Measurements from ENCODE around the gene C14orf119. TPM values are rescaled to one million over a fixed set of nuclear protein-coding genes. Genes with fewer than 3 reads are reported as not detected.

C14orf119 gene
- total RNA-seq, 1 experiment from 2014 or later = 46.8 TPM

DNA sequence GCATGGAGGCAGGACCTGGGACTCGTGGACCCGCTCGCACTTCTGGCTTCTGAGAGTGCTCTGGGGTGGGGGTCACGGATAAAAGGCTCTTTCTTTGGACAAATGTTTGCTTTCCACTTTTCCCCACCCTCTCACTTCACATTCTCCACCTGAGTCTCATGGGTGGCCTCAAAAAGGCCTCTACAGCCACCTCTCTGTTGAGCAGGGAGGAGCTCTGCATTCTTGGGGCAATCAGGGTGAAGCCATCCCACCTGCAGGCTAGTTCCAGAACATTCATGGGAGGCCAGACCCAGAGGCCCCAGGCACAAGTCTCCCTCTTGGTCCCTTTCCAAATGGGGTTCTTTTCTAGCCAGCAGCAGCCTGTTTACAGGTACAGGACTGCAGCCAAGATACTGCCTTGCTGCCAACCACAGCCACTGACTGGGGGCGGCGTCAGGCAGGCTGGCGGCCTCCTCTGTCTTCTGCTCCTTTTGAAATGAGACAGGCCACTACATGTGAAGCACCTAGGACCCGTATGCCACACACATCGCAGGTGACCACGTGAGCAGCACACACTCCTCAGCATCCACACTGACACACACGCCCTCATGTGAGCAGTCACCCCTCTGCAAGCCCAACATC lies 42.0 kb downstream of the C14orf119 start:
- ATAC-seq (no peak), DNase-seq (ENCODE audit: low read depth, low spot score) (no peak)
- no peaks in the 10 kb centered on the region for H3K9me3 ChIP-seq (ENCODE audit: control insufficient read depth in 1 of 2, insufficient read depth in 1 of 2, low read depth in 1 of 2, low read length in 2 of 2)
- no peaks in the 10 kb centered on the region for H3K36me3 ChIP-seq (ENCODE audit: control insufficient read depth in 1 of 2, insufficient read depth in 2 of 2, low read length in 2 of 2)
- no TSS peak for BruUV-seq (replicated peaks)
- CTCF ChIA-PET = interaction anchor here (1.2 kb wide), 1 partner anchor 17 kb away, joined by 4 read pairs; no protein-coding TSS in a partner anchor
- no peaks in the 10 kb centered on the region for H3K9me2 ChIP-seq (ENCODE audit: insufficient read depth)
- RAD21 ChIA-PET (ENCODE audit: low non-redundant PET in 1 of 2, low total read pairs in 2 of 2, uncharacterized antibody in 2 of 2, unreplicated experiment in 2 of 2) = no interaction called here
- H3K27me3 ChIP-seq (ENCODE audit: insufficient read depth, low read length) = no peaks in the 10 kb centered on the region
- no peaks in the 10 kb centered on the region for H4K20me1 ChIP-seq (ENCODE audit: insufficient read depth)
- intact Hi-C loops (cut with micrococcal nuclease) = no loop called here
- no peak overlapping the region for H2AFZ ChIP-seq (ENCODE audit: low read depth, low read length, poor library complexity, severe bottlenecking)
- POLR2A ChIA-PET = no interaction called here
- no peak overlapping the region; the same call in 1 of the 2 replicates for H3K27ac ChIP-seq (ENCODE audit: low read depth, low read length)
- no peak overlapping the region for H3K4me2 ChIP-seq (ENCODE audit: low read length)
- H3K4me3 ChIP-seq (replicated peaks in 1 of 2; ENCODE audit: low read depth in 1 of 2, low read length in 2 of 2) = no peak overlapping the region
- TF ChIP-seq, protein P1, sequence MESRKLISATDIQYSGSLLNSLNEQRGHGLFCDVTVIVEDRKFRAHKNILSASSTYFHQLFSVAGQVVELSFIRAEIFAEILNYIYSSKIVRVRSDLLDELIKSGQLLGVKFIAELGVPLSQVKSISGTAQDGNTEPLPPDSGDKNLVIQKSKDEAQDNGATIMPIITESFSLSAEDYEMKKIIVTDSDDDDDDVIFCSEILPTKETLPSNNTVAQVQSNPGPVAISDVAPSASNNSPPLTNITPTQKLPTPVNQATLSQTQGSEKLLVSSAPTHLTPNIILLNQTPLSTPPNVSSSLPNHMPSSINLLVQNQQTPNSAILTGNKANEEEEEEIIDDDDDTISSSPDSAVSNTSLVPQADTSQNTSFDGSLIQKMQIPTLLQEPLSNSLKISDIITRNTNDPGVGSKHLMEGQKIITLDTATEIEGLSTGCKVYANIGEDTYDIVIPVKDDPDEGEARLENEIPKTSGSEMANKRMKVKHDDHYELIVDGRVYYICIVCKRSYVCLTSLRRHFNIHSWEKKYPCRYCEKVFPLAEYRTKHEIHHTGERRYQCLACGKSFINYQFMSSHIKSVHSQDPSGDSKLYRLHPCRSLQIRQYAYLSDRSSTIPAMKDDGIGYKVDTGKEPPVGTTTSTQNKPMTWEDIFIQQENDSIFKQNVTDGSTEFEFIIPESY (IDR thresholded peaks at IDR 0.05; ENCODE audit: extremely low read depth, insufficient replicate concordance, low read length) = no peak
- no peak for TF ChIP-seq FOSL1 (IDR thresholded peaks at IDR 0.05; ENCODE audit: low read depth)
- TF ChIP-seq EGR1 (IDR thresholded peaks at IDR 0.05; ENCODE audit: low read depth) = no peak
- TF ChIP-seq, protein P2, sequence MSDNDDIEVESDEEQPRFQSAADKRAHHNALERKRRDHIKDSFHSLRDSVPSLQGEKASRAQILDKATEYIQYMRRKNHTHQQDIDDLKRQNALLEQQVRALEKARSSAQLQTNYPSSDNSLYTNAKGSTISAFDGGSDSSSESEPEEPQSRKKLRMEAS (IDR thresholded peaks at IDR 0.05) = no peak
- TF ChIP-seq, protein P3, sequence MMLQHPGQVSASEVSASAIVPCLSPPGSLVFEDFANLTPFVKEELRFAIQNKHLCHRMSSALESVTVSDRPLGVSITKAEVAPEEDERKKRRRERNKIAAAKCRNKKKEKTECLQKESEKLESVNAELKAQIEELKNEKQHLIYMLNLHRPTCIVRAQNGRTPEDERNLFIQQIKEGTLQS (IDR thresholded peaks at IDR 0.05) = no peak
- no peak for TF ChIP-seq JUND (IDR thresholded peaks at IDR 0.05)
- TF ChIP-seq SRF (IDR thresholded peaks at IDR 0.05; ENCODE audit: low read depth) = no peak
- no peak for TF ChIP-seq CEBPB (IDR thresholded peaks at IDR 0.05; ENCODE audit: low read depth)
- peaks cover 0 to 6% of the 10 kb centered on the region in 2 experiments; a peak in 2 of 4 replicates for H3K4me1 ChIP-seq (ENCODE audit: control insufficient read depth in 1 of 2, insufficient read depth in 2 of 2, low read length in 2 of 2)
- no peaks in the 10 kb centered on the region for H3K79me2 ChIP-seq (ENCODE audit: insufficient read depth, low read length)
- no peak overlapping the region for H3K9ac ChIP-seq (ENCODE audit: low read length)

All from HCT116 (cell line).